HepG2 (cell line): ENCODE results near the gene ERICH3.

Experiments used
- EP300 ChIP-seq, 3 experiments: sonication (generic) in 1 of 3; formaldehyde crosslinking in 1 of 3; IDR thresholded peaks; 2 replicates each; pipeline versions ENCODE4 v1.5.1 to v1.6.1; 2011 to 2020; ENCODE audit warnings: low read depth in 2 of 3, low read length in 2 of 3, borderline replicate concordance in 1 of 3, improper control_type of control experiment in 1 of 3, mild to moderate bottlenecking in 1 of 3, missing genetic modification reagents in 1 of 3, moderate library complexity in 1 of 3
- PCBP1 ChIP-seq: fragments of 200-400 bp; formaldehyde crosslinking; IDR thresholded peaks from 2 replicates; pipeline ENCODE4 v1.6.1; 2017; ENCODE audit warnings: mild to moderate bottlenecking, low read depth, low read length, borderline replicate concordance
- ZNF138 ChIP-seq: sonication (generic); formaldehyde crosslinking; IDR thresholded peaks from 2 replicates; pipeline ENCODE4 v1.5.0; 2020; ENCODE audit warnings: mild to moderate bottlenecking, low read depth, missing genetic modification reagents
- ZNF335 ChIP-seq: sonication (generic); formaldehyde crosslinking; IDR thresholded peaks from 2 replicates; pipeline ENCODE4 v1.4.0; 2020; ENCODE audit warnings: missing genetic modification reagents

GRCh38 chr1:74673351-74674111 is at the start of gene ERICH3:
- TF ChIP-seq EP300 (IDR thresholded peaks at IDR 0.05; ENCODE audit: low read depth in 2 of 2, low read length in 2 of 2) (no peak), EP300 (CRISPR knock-in tag; IDR thresholded peaks at IDR 0.05; ENCODE audit: borderline replicate concordance) (no peak), PCBP1 (no peak), ZNF335 (CRISPR knock-in tag) (no peak), ZNF138 (CRISPR knock-in tag) (no peak)
